MCF 10A (cell line): ENCODE results near the gene DHX38. TPM values are rescaled to one million over a fixed set of nuclear protein-coding genes. Genes with fewer than 3 reads are reported as not detected.

ENCODE experiments used
- BruUV-seq: library from RNA; stranded (reverse); fragments of 400-500 nt; replicated peaks from 2 replicates; lab custom pipeline; 2021; lab: Mats Ljungman, UMichigan
- CTCF ChIA-PET: fragments of 300-600 bp; sonication (Branson Sonifier 250); formaldehyde crosslinking; extraction: SDS; loops from one replicate; lab custom pipeline; 2021; ENCODE audit warnings: antibody characterized with exemption, inconsistent platforms; lab: Yijun Ruan, JAX
- POLR2A ChIA-PET: fragments of 300-600, 350-650 bp; sonication (Branson Sonifier 250); formaldehyde crosslinking; extraction: SDS; loops from one replicate; lab custom pipeline; 2020; ENCODE audit warnings: antibody characterized with exemption, inconsistent platforms; lab: Yijun Ruan, JAX
- DNase-seq: peaks from one replicate; pipeline ENCODE4 v3.0.0-alpha.2; 2018; ENCODE audit not compliant: unreplicated experiment
- H3K27ac Mint-ChIP-seq: one replicate; pipeline ENCODE4 v1.8.0; 2022; ENCODE audit warnings: mild to moderate bottlenecking, low read depth, mixed read lengths; ENCODE audit not compliant: unreplicated experiment
- H3K27me3 Mint-ChIP-seq: one replicate; pipeline ENCODE4 v1.8.0; 2022; ENCODE audit warnings: mixed read lengths; ENCODE audit not compliant: insufficient read depth, unreplicated experiment
- H3K36me3 Mint-ChIP-seq: one replicate; pipeline ENCODE4 v1.8.0; 2022; ENCODE audit warnings: mild to moderate bottlenecking, moderate library complexity, mixed read lengths; ENCODE audit not compliant: insufficient read depth, unreplicated experiment
- H3K4me1 Mint-ChIP-seq: one replicate; pipeline ENCODE4 v1.8.0; 2022; ENCODE audit warnings: mixed read lengths; ENCODE audit not compliant: insufficient read depth, unreplicated experiment
- H3K4me3 Mint-ChIP-seq: one replicate; pipeline ENCODE4 v1.8.0; 2022; ENCODE audit warnings: mild to moderate bottlenecking, moderate library complexity, mixed read lengths; ENCODE audit not compliant: unreplicated experiment
- H3K9me3 Mint-ChIP-seq: one replicate; pipeline ENCODE4 v1.8.0; 2022; ENCODE audit warnings: mixed read lengths; ENCODE audit not compliant: unreplicated experiment
- CTCF ChIP-seq: fragments of 200-600 bp; IDR thresholded peaks from one replicate; pipeline ENCODE4 v1.8.0; 2022; ENCODE audit warnings: antibody characterized with exemption, mild to moderate bottlenecking; ENCODE audit not compliant: unreplicated experiment
- intact Hi-C: fragments of 100-400 bp; cut with micrococcal nuclease; formaldehyde crosslinking; loops from 2 replicates; pipeline ENCODE4 v1.14.1; 2022
- total RNA-seq: library from RNA; stranded (reverse); gene quantifications from 2 replicates; pipeline ENCODE4 v1.2.3, GENCODE V29; 2022

Gene DHX38
- total RNA-seq, 1 experiment from 2014 or later = 65.2 TPM

DNA sequence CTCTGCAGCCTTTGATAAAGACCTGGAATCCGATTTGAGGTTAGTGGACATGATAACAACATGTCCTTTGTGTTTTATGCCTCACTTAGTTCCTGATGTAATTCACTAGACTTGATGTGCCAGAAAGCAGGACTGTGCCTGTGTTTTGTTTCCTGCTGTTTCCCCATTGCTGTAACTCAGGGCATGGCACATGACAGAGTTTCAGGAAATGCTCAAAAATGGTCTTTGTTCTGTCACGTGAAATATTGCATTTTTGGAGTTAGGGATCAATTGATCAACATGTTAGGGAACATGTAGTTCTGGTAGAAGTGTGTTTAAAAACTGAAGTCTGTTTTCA is 32.8 kb downstream of the DHX38 start:
- no peak for DNase-seq
- CTCF ChIA-PET = interaction anchor here (0.7 to 8.6 kb wide), 4 partner anchors 40 to 347 kb away, joined by 4 to 98 read pairs (median 6); no protein-coding TSS in a partner anchor
- no peak for TF ChIP-seq CTCF
- Mint-ChIP-seq H3K4me3 (no peak overlapping the region), H3K36me3 (no peaks in the 10 kb centered on the region), H3K4me1 (peaks cover 6% of the 10 kb centered on the region), H3K9me3 (no peaks in the 10 kb centered on the region), H3K27ac (no peak overlapping the region), H3K27me3 (no peaks in the 10 kb centered on the region)
- BruUV-seq = no TSS peak
- intact Hi-C loops = loop anchor here (5.0 to 10.0 kb wide), 3 partner anchors 648 to 1751 kb away; no protein-coding TSS in a partner anchor
- POLR2A ChIA-PET = no interaction called here

GRCh38 chr16:72128701-72129100 is 35.1 kb downstream of the DHX38 start:
- H3K4me1 Mint-ChIP-seq = peaks cover 6% of the 10 kb centered on the region
- no peak overlapping the region for H3K27ac Mint-ChIP-seq
- no peak for DNase-seq
- no peak overlapping the region for H3K4me3 Mint-ChIP-seq
- no TSS peak for BruUV-seq
- intact Hi-C loops = loop anchor here (5.0 to 10.0 kb wide), 3 partner anchors 646 to 1749 kb away; no protein-coding TSS in a partner anchor
- no peaks in the 10 kb centered on the region for H3K27me3 Mint-ChIP-seq
- H3K9me3 Mint-ChIP-seq = no peaks in the 10 kb centered on the region
- ChIA-PET CTCF (interaction anchor here (0.6 to 3.0 kb wide), 9 partner anchors 10 to 340 kb away, joined by 3 to 20 read pairs (median 3); no protein-coding TSS in a partner anchor), POLR2A (no interaction called here)
- no peak for TF ChIP-seq CTCF
- no peaks in the 10 kb centered on the region for H3K36me3 Mint-ChIP-seq

DNA sequence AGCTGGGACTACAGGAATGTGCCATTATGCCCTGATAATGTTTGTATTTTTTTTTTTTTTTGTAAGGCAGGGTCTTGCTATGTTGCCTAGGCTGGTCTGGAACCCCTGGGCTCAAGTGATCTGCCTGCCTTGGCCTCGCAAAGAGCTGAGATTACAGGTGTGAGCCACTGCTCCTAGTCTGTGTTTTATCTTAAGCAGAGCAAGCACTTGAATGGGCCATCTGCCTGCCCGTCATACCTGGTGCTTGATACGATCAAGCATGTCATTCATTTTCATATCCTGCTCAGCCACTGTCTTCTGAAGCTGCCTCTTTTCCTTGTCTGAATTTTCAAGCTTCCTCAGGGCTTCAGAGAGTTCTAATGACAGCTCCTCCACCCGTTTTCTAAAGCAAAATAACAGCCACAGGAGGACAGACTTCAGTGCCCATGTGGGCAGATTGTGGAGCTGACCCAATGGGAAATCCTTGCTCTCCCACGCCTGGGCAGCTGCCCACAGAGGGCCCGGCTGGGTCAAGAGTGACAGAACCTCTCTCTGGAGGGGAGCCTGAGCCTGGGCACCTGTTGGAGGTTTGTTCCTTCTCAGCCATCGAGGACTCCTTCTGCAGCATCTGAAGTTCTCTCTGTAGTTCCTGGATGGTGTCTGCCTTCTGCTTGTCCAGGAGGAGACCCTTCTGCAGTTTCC is 36.5 kb downstream of the DHX38 start:
- ChIA-PET CTCF (interaction anchor here (0.6 to 3.0 kb wide), 9 partner anchors 8 to 1908 kb away, joined by 3 to 20 read pairs (median 3); no protein-coding TSS in a partner anchor), POLR2A (no interaction called here)
- Mint-ChIP-seq H3K36me3 (no peaks in the 10 kb centered on the region), H3K9me3 (no peaks in the 10 kb centered on the region), H3K27me3 (no peaks in the 10 kb centered on the region), H3K4me3 (no peak overlapping the region), H3K27ac (no peak overlapping the region), H3K4me1 (peaks cover 6% of the 10 kb centered on the region)
- intact Hi-C loops = loop anchor here (5.0 to 10.0 kb wide), 3 partner anchors 645 to 1747 kb away; no protein-coding TSS in a partner anchor
- no peak for DNase-seq
- no TSS peak for BruUV-seq
- TF ChIP-seq CTCF = no peak

DNA sequence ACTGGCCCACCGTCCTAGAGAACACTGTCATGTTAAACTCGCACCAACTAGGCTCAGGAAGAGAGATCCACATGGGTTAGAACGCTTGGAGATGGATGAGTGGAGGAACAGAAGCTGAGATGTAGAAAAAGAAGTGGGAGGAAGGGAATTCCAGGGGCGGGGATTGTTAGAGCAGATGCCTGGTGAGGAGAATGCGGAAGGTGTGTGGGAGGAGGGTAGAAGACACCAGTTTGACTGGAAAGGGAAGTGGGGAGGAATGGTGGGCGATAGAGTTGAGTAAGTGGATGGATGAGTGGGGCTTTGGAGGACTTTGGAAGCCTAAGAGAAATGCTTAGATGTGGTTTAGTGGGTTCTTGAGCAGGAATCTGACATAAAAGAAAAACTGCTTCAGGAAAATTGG is 37.4 kb downstream of the DHX38 start:
- TF ChIP-seq CTCF = no peak
- no peak for DNase-seq
- Mint-ChIP-seq H3K27ac (no peak overlapping the region), H3K4me1 (peaks cover 6% of the 10 kb centered on the region), H3K36me3 (no peaks in the 10 kb centered on the region), H3K27me3 (no peaks in the 10 kb centered on the region), H3K9me3 (no peaks in the 10 kb centered on the region), H3K4me3 (no peak overlapping the region)
- CTCF ChIA-PET = interaction anchor here (1.5 to 2.6 kb wide), 2 partner anchors 10 to 12 kb away, joined by 5 to 8 read pairs; no protein-coding TSS in a partner anchor
- POLR2A ChIA-PET = no interaction called here
- intact Hi-C loops = no loop called here
- no TSS peak for BruUV-seq
